Activated naive CD8-positive, alpha-beta T cell (primary cell): ENCODE results near the gene SRGAP3.

Experiments used
- H3K27ac Mint-ChIP-seq: one replicate; pipeline ENCODE4 v1.8.0; 2021; ENCODE audit warnings: mixed read lengths
- H3K27me3 Mint-ChIP-seq: one replicate; pipeline ENCODE4 v1.8.0; 2021; ENCODE audit warnings: mixed read lengths
- H3K36me3 Mint-ChIP-seq: one replicate; pipeline ENCODE4 v1.8.0; 2021; ENCODE audit warnings: mixed read lengths
- H3K4me1 Mint-ChIP-seq: one replicate; pipeline ENCODE4 v1.8.0; 2021; ENCODE audit warnings: low read depth, mixed read lengths
- H3K4me3 Mint-ChIP-seq: one replicate; pipeline ENCODE4 v1.8.0; 2021; ENCODE audit warnings: mild to moderate bottlenecking, mixed read lengths
- H3K9me3 Mint-ChIP-seq: one replicate; pipeline ENCODE4 v1.8.0; 2021; ENCODE audit warnings: low read depth, mixed read lengths

The SRGAP3 gene

GRCh38 chr3:9188583-9188982, 60.9 kb downstream of the SRGAP3 start:
- Mint-ChIP-seq H3K36me3 (no peaks in the 10 kb centered on the region), H3K27me3 (peaks cover 1% of the 10 kb centered on the region), H3K9me3 (no peaks in the 10 kb centered on the region), H3K4me1 (no peaks in the 10 kb centered on the region), H3K27ac (no peak overlapping the region), H3K4me3 (no peak overlapping the region)

GRCh38 chr3:9185701-9186100, 63.7 kb downstream of the SRGAP3 start:
- no peaks in the 10 kb centered on the region for H3K9me3 Mint-ChIP-seq
- peaks cover 7% of the 10 kb centered on the region for H3K4me1 Mint-ChIP-seq
- no peak overlapping the region for H3K4me3 Mint-ChIP-seq
- H3K27ac Mint-ChIP-seq = no peak overlapping the region
- H3K27me3 Mint-ChIP-seq = peaks cover 1% of the 10 kb centered on the region
- no peaks in the 10 kb centered on the region for H3K36me3 Mint-ChIP-seq

GRCh38 chr3:9185046-9185445, 64.4 kb downstream of the SRGAP3 start:
- peaks cover 14% of the 10 kb centered on the region for H3K4me1 Mint-ChIP-seq
- no peaks in the 10 kb centered on the region for H3K36me3 Mint-ChIP-seq
- H3K9me3 Mint-ChIP-seq = no peaks in the 10 kb centered on the region

GRCh38 chr3:9184461-9184835, 65.0 kb downstream of the SRGAP3 start:
- H3K4me1 Mint-ChIP-seq = peaks cover 20% of the 10 kb centered on the region
- H3K36me3 Mint-ChIP-seq = no peaks in the 10 kb centered on the region
- H3K27ac Mint-ChIP-seq = no peak overlapping the region
- no peak overlapping the region for H3K4me3 Mint-ChIP-seq
- peaks cover 1% of the 10 kb centered on the region for H3K27me3 Mint-ChIP-seq
- H3K9me3 Mint-ChIP-seq = no peaks in the 10 kb centered on the region

More at GRCh38 chr3:9185046-9185445, 64.4 kb downstream of the SRGAP3 start:
- Mint-ChIP-seq H3K4me3 (no peak overlapping the region), H3K27me3 (peaks cover 1% of the 10 kb centered on the region), H3K27ac (no peak overlapping the region)

- Mint-ChIP-seq H3K4me1 (peaks cover 23% of the 10 kb centered on the region), H3K4me3 (no peak overlapping the region), H3K36me3 (peaks cover 1% of the 10 kb centered on the region), H3K27ac (no peak overlapping the region), H3K9me3 (no peaks in the 10 kb centered on the region), H3K27me3 (peaks cover 1% of the 10 kb centered on the region)
These were observed 65.5 kb downstream of the SRGAP3 start for GRCh38 chr3:9183811-9184460.

GRCh38 chr3:9183011-9183410, 66.4 kb downstream of the SRGAP3 start:
- H3K36me3 Mint-ChIP-seq = peaks cover 3% of the 10 kb centered on the region
- no peak overlapping the region for H3K27ac Mint-ChIP-seq
- H3K4me1 Mint-ChIP-seq = peaks cover 25% of the 10 kb centered on the region
- peaks cover 1% of the 10 kb centered on the region for H3K27me3 Mint-ChIP-seq
- H3K9me3 Mint-ChIP-seq = no peaks in the 10 kb centered on the region
- no peak overlapping the region for H3K4me3 Mint-ChIP-seq

GRCh38 chr3:9180764-9181117, 68.7 kb downstream of the SRGAP3 start:
- H3K9me3 Mint-ChIP-seq = no peaks in the 10 kb centered on the region
- peak overlapping the region; percentile 67 for H3K27ac Mint-ChIP-seq
- peaks cover 25% of the 10 kb centered on the region for H3K4me1 Mint-ChIP-seq
- peak overlapping the region; percentile 73 for H3K4me3 Mint-ChIP-seq
- H3K36me3 Mint-ChIP-seq = peaks cover 3% of the 10 kb centered on the region
- no peaks in the 10 kb centered on the region for H3K27me3 Mint-ChIP-seq

- Mint-ChIP-seq H3K36me3 (peaks cover 3% of the 10 kb centered on the region), H3K4me1 (peaks cover 25% of the 10 kb centered on the region), H3K9me3 (no peaks in the 10 kb centered on the region), H3K4me3 (peak overlapping the region; percentile 73), H3K27ac (peak overlapping the region; percentile 67), H3K27me3 (no peaks in the 10 kb centered on the region)
These were observed 69.4 kb downstream of the SRGAP3 start for GRCh38 chr3:9179826-9180763.

- Mint-ChIP-seq H3K9me3 (no peaks in the 10 kb centered on the region), H3K4me3 (no peak overlapping the region), H3K36me3 (peaks cover 3% of the 10 kb centered on the region), H3K4me1 (peaks cover 25% of the 10 kb centered on the region), H3K27me3 (no peaks in the 10 kb centered on the region), H3K27ac (no peak overlapping the region)
These were observed 70.7 kb downstream of the SRGAP3 start for GRCh38 chr3:9178697-9179096.

- H3K36me3 Mint-ChIP-seq = peaks cover 3% of the 10 kb centered on the region
These were observed 74.0 kb downstream of the SRGAP3 start for GRCh38 chr3:9175421-9175820.

GRCh38 chr3:9173445-9173844, 76.0 kb downstream of the SRGAP3 start:
- Mint-ChIP-seq H3K4me3 (no peak overlapping the region), H3K27ac (no peak overlapping the region), H3K4me1 (peaks cover 2% of the 10 kb centered on the region), H3K9me3 (no peaks in the 10 kb centered on the region), H3K27me3 (no peaks in the 10 kb centered on the region), H3K36me3 (no peaks in the 10 kb centered on the region)

More at GRCh38 chr3:9175421-9175820, 74.0 kb downstream of the SRGAP3 start:
- Mint-ChIP-seq H3K27me3 (no peaks in the 10 kb centered on the region), H3K27ac (no peak overlapping the region), H3K9me3 (no peaks in the 10 kb centered on the region), H3K4me1 (peaks cover 18% of the 10 kb centered on the region), H3K4me3 (no peak overlapping the region)

- no peak overlapping the region for H3K4me3 Mint-ChIP-seq
- no peaks in the 10 kb centered on the region for H3K27me3 Mint-ChIP-seq
- H3K27ac Mint-ChIP-seq = no peak overlapping the region
- H3K4me1 Mint-ChIP-seq = peaks cover 2% of the 10 kb centered on the region
- no peaks in the 10 kb centered on the region for H3K9me3 Mint-ChIP-seq
- H3K36me3 Mint-ChIP-seq = no peaks in the 10 kb centered on the region
These were observed 76.6 kb downstream of the SRGAP3 start for GRCh38 chr3:9172851-9173321.

GRCh38 chr3:9170851-9171160, 78.6 kb downstream of the SRGAP3 start:
- Mint-ChIP-seq H3K4me3 (no peak overlapping the region), H3K27me3 (no peaks in the 10 kb centered on the region), H3K36me3 (no peaks in the 10 kb centered on the region), H3K4me1 (peaks cover 2% of the 10 kb centered on the region), H3K27ac (peak overlapping the region; percentile 28), H3K9me3 (no peaks in the 10 kb centered on the region)

- Mint-ChIP-seq H3K4me1 (peaks cover 2% of the 10 kb centered on the region), H3K36me3 (no peaks in the 10 kb centered on the region), H3K27ac (peak overlapping the region; percentile 46), H3K9me3 (no peaks in the 10 kb centered on the region), H3K27me3 (no peaks in the 10 kb centered on the region), H3K4me3 (peak overlapping the region; percentile 18)
These were observed 79.2 kb downstream of the SRGAP3 start for GRCh38 chr3:9169956-9170850.

GRCh38 chr3:9169326-9169725, 80.1 kb downstream of the SRGAP3 start:
- no peaks in the 10 kb centered on the region for H3K27me3 Mint-ChIP-seq
- no peaks in the 10 kb centered on the region for H3K9me3 Mint-ChIP-seq
- peaks cover 2% of the 10 kb centered on the region for H3K4me1 Mint-ChIP-seq
- peak overlapping the region; percentile 36 for H3K4me3 Mint-ChIP-seq
- H3K36me3 Mint-ChIP-seq = no peaks in the 10 kb centered on the region
- H3K27ac Mint-ChIP-seq = peak overlapping the region; percentile 82
